Lung (tissue), 12 donors: Measurements from ENCODE around the gene CRNKL1. TPM values are rescaled to one million over a fixed set of nuclear protein-coding genes. Genes with fewer than 3 reads are reported as not detected.

Source experiments
- ATAC-seq: fragments of 200-7000 bp; cut with Tn5 transposase; one replicate; pipeline ENCODE4 v1.9.1; 2020; ENCODE audit warnings: moderate number of reproducible peaks; ENCODE audit not compliant: insufficient read depth, low FRiP score
- DNase-seq, 3 donors: peaks; one replicate each; pipeline ENCODE4 v3.0.0-alpha.2; 2013 to 2017
- H3K27ac ChIP-seq, 2 donors: one replicate each; pipeline ENCODE4 v1.5.1; 2013; ENCODE audit warnings: mild to moderate bottlenecking in 2 of 2, moderate library complexity in 2 of 2, control low read depth in 1 of 2, inconsistent platforms in 1 of 2, low read depth in 1 of 2, low read length in 1 of 2
- H3K27me3 ChIP-seq, 3 donors: one replicate each; pipeline ENCODE4 v1.5.1; 2013; ENCODE audit warnings: low read length in 2 of 3; ENCODE audit not compliant: control insufficient read depth in 3 of 3, insufficient read depth in 3 of 3
- H3K36me3 ChIP-seq, 4 donors: one replicate each; pipeline ENCODE4 v1.5.1; 2013; ENCODE audit warnings: low read length in 4 of 4, mild to moderate bottlenecking in 1 of 4, moderate library complexity in 1 of 4; ENCODE audit not compliant: control insufficient read depth in 4 of 4, insufficient read depth in 4 of 4
- H3K4me1 ChIP-seq, 5 donors: one replicate each; pipeline ENCODE4 v1.5.1; 2013; ENCODE audit warnings: low read length in 5 of 5, mild to moderate bottlenecking in 2 of 5, moderate library complexity in 1 of 5; ENCODE audit not compliant: control insufficient read depth in 5 of 5, insufficient read depth in 5 of 5
- H3K4me3 ChIP-seq: one replicate; pipeline ENCODE4 v1.5.1; 2013; ENCODE audit warnings: mild to moderate bottlenecking, control low read depth, moderate library complexity
- H3K9ac ChIP-seq, 2 donors: one replicate each; pipeline ENCODE4 v1.5.1; 2013; ENCODE audit warnings: low read length in 2 of 2, control low read depth in 1 of 2; ENCODE audit not compliant: insufficient read depth in 1 of 2
- H3K9me3 ChIP-seq, 4 donors: one replicate each; pipeline ENCODE4 v1.5.1; 2013; ENCODE audit warnings: low read length in 3 of 4, mild to moderate bottlenecking in 1 of 4, moderate library complexity in 1 of 4; ENCODE audit not compliant: control insufficient read depth in 4 of 4, insufficient read depth in 3 of 4
- WGBS, 2 donors: extraction: QIAGEN DNeasy Blood & Tissue Kit; methylation state at CpG; one replicate each; pipeline ENCODE4 v1.1.7; 2013; 5-methylcytosine and 5-hydroxymethylcytosine counted together
- polyA plus RNA-seq, 2 donors: library from polyadenylated mRNA; stranded (reverse); fragments of 200-250 nt; gene quantifications; one replicate each; pipeline ENCODE4 v1.2.1, GENCODE V29; 2013
- total RNA-seq, 2 donors: library from RNA; depleted of rRNA in 1 of 2; stranded (reverse); fragments of >200 nt in 1 of 2; gene quantifications; one replicate each; pipeline ENCODE4 v1.2.1, GENCODE V29; 2014 to 2021
- TF ChIP-seq, protein P1 (sequence below): IDR thresholded peaks from 2 replicates; pipeline ENCODE4 v1.5.1; 2012; ENCODE audit warnings: mild to moderate bottlenecking; ENCODE audit errors: control extremely low read depth, extremely low read depth
- donor health status: control.
- donor health status: control.
- donor health status: Bipolar disorder and iron deficiency.
- donor health status: healthy.
- donor health status: DM: yes; HTN: yes; CAD: no.

The CRNKL1 gene
- total and polyA plus RNA-seq, 4 donors = 11.0 to 39.5 (median 20.4) TPM

DNA sequence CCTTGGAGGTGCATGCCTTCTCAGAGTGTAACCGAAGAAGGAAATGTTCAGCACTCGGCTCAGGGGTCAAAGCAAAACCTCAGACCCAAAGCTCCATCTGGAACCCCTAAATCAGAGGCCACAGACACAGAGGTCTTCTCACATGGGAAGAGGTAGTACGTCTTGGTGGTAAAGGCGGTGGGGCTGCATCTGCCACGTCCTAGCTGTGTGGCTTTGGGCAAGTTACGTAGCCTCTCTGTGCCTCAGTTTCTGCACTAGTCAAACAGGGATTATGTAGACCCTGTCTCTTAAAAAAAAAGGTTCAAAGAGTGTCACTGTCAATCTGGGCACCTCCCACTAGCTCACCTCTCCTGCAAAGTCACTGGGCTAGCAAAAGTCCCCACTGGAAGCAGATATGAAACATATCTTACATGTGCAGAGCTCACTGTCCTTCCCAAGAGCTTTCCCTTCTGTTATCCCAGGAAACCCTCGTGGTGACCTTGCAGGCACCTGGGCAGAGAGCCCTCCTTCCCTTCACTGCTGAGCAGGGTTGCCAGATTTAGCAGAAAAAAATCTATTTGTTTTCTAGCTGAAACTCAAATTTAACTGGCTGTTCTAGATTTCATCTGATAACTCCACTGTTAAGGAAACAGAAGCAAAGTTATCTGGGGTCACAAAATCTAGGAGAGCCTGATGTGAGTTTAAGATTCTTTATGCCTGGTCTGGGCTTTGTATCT lies 53.1 kb downstream of the CRNKL1 start:
- no peak for ATAC-seq
- peaks cover 19 to 39% (median 32%) of the 10 kb centered on the region in 4 donors for H3K36me3 ChIP-seq
- H3K4me1 ChIP-seq = peaks cover 5 to 36% (median 17%) of the 10 kb centered on the region in 5 donors

GRCh38 chr20:19996917-19997316 lies 55.3 kb downstream of the CRNKL1 start:
- DNase-seq (peak; percentile 66 to 93 (median 88)), ATAC-seq (no peak)
- TF ChIP-seq, protein P1, sequence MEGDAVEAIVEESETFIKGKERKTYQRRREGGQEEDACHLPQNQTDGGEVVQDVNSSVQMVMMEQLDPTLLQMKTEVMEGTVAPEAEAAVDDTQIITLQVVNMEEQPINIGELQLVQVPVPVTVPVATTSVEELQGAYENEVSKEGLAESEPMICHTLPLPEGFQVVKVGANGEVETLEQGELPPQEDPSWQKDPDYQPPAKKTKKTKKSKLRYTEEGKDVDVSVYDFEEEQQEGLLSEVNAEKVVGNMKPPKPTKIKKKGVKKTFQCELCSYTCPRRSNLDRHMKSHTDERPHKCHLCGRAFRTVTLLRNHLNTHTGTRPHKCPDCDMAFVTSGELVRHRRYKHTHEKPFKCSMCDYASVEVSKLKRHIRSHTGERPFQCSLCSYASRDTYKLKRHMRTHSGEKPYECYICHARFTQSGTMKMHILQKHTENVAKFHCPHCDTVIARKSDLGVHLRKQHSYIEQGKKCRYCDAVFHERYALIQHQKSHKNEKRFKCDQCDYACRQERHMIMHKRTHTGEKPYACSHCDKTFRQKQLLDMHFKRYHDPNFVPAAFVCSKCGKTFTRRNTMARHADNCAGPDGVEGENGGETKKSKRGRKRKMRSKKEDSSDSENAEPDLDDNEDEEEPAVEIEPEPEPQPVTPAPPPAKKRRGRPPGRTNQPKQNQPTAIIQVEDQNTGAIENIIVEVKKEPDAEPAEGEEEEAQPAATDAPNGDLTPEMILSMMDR = no peak
- H3K9ac ChIP-seq = peak overlapping the region in 1 of 2 donors; percentile 3
- H3K9me3 ChIP-seq = no peaks in the 10 kb centered on the region
- peaks cover 5 to 39% (median 16%) of the 10 kb centered on the region in 5 donors for H3K4me1 ChIP-seq
- H3K27me3 ChIP-seq = no peaks in the 10 kb centered on the region
- H3K4me3 ChIP-seq = no peak overlapping the region
- peaks cover 19 to 40% (median 32%) of the 10 kb centered on the region in 4 donors for H3K36me3 ChIP-seq
- H3K27ac ChIP-seq = peak overlapping the region in 1 of 2 donors; percentile 78
- WGBS, 2 donors = 25 to 36% methylated on average over 9 of the region's 9 CpGs

More for the DNA sequence above, 53.1 kb downstream of the CRNKL1 start:
- 77 to 81% methylated on average over 7 of the region's 7 CpGs for WGBS, 2 donors
- H3K27me3 ChIP-seq = no peaks in the 10 kb centered on the region
- no peaks in the 10 kb centered on the region for H3K9me3 ChIP-seq
- DNase-seq = no peak
- no peak overlapping the region for H3K4me3 ChIP-seq
- no peak overlapping the region for H3K9ac ChIP-seq
- TF ChIP-seq, protein P1 = no peak
- peak overlapping the region in 1 of 2 donors; percentile 38 for H3K27ac ChIP-seq

DNA sequence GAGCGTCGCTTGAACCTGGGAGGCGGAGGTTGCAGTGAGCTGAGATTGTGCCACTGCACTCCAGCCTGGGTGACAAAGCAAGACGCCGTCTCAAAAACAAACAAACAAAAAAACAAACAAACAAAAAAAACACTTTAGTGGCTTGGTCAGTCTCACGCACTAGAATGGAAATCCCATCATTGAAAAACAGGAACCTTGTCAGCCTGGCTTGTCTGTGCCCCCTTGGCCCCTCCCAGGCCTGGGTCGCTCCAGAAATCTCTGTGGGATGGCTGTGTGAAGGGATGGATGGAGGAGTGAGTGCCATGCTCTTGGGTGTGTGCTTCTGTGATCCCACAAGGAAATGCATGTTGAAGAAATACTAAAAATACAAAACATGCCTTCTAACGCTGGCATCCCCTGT lies 56.0 kb downstream of the CRNKL1 start:
- no peak overlapping the region for H3K4me3 ChIP-seq
- TF ChIP-seq, protein P1 = no peak
- no peaks in the 10 kb centered on the region for H3K9me3 ChIP-seq
- H3K4me1 ChIP-seq = peaks cover 8 to 46% (median 17%) of the 10 kb centered on the region in 5 donors
- peaks cover 19 to 41% (median 30%) of the 10 kb centered on the region in 4 donors for H3K36me3 ChIP-seq
- no peaks in the 10 kb centered on the region for H3K27me3 ChIP-seq
- 70 to 77% methylated on average over 8 of the region's 8 CpGs for WGBS, 2 donors
- no peak overlapping the region for H3K27ac ChIP-seq
- no peak overlapping the region for H3K9ac ChIP-seq
- no peak for ATAC-seq
- DNase-seq = no peak
